HL-60/S4 treated with retinoic acid at 250 ng/mL for 4 days and 3 days (cell line): ENCODE data around the gene ZIC5.

ENCODE experiments used
- in situ Hi-C: fragments of 300-500 bp; cut with MboI; formaldehyde crosslinking; loops from 2 replicates; pipeline ENCODE4 v1.7.0; 2022; ENCODE audit warnings: low sequenced_read_pairs

ZIC5 gene

DNA sequence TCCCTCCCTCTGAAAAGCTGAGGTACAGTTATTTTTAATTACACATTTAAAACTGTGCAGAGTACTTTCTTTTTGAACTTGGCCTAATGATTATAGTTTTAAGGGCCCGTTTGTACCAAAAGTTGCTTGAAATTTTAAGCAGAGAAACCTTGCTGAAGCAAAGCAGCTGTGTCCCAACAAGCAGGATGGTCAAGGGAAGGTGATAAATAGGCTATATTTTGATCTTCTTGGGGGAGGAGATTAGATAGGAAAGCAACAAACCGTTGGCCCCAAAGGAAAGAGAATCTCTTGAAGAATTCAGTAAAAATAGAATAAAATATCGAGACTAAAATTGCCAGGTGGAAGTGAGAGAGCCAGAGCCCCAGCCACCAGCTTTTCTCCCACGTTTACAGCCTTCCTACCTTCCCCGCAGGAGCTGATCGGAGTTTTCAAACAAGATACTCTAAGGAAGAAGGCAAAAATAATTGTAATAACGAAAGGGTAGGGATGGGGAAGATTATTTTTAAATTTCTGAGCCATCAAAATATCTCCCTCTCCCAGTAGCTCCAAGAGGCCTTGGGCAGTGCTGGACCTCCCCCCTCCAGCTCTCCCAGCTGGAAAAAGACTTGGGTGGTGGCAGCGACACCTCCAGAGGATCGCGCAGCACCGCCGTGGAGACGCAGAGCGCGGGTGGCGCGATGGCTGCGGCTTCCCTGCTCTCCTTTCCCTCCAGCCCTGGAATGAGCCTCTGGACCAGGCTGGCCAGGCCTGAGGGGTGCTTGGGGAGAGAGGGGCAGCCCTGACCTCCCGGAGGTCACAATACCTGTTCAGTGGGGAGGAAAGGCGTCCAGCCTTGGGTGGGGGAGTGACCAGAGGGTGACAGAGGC is 15.8 kb upstream of the ZIC5 start:
- in situ Hi-C loops, result no loop called here

- in situ Hi-C loops, result no loop called here
Observed at GRCh38 chr13:99986741-99987140, 15.2 kb upstream of the ZIC5 start.

- in situ Hi-C loops, result no loop called here
Observed at GRCh38 chr13:99985886-99986527, 14.4 kb upstream of the ZIC5 start.

- in situ Hi-C loops, result no loop called here
Observed at GRCh38 chr13:99985241-99985874, 13.8 kb upstream of the ZIC5 start.

DNA sequence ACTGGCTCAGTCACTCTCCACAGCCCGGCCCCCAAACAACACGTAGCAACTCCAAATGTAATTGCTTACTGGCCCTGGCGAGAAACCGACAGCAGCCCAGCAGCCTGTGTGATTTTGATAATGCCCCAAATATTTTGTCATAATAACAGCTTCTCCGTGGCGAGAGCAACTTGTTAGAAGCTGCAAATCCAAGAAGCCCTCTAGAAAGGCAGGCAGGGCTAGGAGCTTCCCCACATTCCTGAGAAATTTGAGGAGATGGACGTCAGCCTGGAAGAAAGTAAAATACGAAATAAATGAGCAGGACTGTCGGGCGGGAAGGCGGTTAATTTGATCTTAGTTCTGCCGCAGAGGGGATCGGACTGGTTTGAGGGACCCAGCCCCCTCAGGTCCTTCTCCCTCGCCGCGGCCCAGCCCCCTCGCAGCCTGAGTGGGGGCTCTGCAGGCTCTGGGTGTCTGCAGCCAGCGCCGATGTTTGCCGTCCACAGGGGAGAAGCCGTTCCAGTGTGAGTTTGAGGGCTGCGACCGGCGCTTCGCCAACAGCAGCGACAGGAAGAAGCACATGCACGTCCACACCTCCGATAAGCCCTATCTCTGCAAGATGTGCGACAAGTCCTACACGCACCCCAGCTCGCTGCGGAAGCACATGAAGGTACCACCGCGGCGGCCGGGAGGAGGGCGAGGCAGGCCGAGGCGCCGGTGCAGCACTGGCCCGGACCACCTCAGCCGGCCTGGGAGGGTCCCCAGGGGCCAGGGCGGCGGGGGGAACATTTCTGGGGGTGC is 13.1 kb upstream of the ZIC5 start:
- in situ Hi-C loops, result no loop called here

DNA sequence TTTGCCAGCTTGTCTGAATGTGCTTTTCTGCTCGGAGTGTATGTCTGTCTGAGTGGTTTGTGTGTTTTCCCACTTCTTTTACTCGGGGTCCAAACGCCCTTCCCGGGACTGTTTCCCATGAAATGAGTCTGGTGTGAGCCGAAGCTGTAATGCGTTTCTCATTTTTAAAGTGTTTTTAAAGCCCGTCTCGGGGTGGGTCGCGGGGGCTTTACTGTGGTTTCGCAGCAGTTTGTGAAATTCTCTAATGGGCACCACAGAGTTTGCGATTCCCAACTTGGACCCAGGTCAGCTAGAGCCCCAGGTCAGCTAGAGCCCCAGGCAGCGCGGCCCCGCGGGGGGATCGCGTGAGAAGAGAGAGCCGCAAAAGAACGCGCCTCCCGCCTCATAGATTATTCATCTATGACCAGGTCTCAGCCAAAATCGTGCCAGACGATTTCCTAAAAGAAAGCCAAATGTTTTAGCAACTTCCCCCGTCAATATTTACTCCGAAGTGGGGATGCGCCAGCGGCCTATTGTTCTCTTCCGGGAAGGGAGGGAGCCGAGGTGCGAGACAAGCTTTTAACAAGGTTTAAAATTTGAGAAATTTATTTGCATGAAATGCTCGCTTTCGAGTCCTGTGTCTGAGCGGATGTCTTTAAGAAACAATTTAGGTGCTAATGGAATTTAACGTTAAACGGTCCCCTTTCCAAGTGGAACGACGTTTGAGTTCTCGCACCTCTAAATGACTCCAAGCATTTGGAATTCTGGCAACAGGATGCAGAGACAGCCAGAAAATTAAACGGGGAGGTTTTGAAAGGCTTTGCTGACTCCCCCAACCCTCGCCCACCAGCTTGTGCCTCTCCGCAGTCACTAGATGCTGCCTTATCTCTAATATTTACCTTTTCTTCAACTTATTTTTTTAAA is 12.2 kb upstream of the ZIC5 start:
- in situ Hi-C loops, result no loop called here

DNA sequence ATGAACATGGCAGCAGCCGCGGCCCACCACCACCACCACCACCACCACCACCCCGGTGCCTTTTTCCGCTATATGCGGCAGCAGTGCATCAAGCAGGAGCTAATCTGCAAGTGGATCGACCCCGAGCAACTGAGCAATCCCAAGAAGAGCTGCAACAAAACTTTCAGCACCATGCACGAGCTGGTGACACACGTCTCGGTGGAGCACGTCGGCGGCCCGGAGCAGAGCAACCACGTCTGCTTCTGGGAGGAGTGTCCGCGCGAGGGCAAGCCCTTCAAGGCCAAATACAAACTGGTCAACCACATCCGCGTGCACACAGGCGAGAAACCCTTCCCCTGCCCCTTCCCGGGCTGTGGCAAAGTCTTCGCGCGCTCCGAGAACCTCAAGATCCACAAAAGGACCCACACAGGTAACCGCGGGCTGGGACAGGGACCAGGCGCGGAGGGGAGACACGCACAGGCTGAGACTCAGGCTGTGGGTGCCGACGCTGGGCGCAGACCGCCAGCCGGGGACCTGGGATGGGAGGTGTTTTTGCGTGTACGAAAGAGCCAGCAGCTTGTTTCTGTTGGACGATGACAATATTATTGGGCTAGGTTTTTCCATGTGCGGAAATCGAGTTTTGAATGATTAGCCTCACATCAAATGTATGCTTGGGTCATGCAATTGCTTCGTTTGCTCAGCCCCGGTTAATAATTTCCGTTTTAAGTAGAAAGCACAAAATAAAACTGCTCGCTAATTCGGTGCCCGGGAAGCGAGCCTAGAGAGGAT is 11.3 kb upstream of the ZIC5 start:
- in situ Hi-C loops, result no loop called here

- in situ Hi-C loops, result no loop called here
Observed at GRCh38 chr13:99982036-99982730, 10.6 kb upstream of the ZIC5 start.

- in situ Hi-C loops, result no loop called here
Observed at GRCh38 chr13:99981735-99982035, 10.1 kb upstream of the ZIC5 start, which contains the start of gene ZIC2. Gene ZIC2 (plus strand): TSS chr13:99981784. CDS start chr13:99982065, 281 bp downstream.

DNA sequence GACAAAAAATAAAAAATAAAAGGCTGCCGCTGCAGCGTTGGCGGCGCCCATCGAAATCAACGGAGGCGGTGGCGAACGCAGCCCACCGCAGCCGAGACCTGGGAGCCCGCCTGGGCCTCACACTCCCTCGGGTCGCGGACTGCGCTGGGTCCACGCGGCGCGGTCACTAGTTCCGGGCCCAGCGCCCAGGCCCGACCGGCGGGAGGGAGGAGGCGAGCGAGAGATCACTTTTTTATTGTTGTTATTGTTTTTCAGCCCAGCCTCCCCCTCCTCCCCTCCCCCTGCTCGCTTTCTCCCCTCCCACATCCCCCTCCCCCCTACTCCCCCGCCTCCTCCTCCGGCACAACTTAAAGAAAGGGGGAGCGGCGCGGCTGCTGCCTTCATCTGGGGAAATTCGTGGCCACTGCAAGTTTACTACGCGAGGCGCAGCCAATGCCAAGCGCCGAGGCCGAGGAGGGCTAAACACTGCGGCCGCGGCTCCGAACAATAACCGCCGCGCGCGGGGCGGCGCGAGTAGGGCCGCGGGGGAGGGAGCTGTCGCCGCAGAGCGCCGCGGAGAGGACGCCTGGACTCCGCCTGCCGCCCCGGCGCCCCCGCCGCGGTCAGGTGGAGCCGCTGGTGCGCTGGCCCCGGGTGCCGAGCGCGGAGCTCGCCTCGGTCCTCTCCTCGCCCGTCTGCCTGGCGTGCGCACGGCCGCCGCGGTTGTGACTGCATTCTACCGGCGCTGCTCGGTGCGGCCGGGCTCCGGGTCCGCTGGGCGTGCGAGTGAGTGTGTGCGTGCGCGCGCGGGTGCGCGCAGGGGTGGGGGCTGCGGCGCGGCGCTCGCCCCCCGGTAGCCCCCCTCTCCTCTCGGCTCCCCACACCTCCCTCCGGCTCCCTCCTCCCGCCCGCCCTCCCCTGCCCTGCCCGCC is 9.5 kb upstream of the ZIC5 start:
- in situ Hi-C loops, result no loop called here

GRCh38 chr13:99980201-99980823 is 8.7 kb upstream of the ZIC5 start:
- in situ Hi-C loops, result no loop called here

- in situ Hi-C loops, result no loop called here
Observed at GRCh38 chr13:99979453-99980200, 8.1 kb upstream of the ZIC5 start.

DNA sequence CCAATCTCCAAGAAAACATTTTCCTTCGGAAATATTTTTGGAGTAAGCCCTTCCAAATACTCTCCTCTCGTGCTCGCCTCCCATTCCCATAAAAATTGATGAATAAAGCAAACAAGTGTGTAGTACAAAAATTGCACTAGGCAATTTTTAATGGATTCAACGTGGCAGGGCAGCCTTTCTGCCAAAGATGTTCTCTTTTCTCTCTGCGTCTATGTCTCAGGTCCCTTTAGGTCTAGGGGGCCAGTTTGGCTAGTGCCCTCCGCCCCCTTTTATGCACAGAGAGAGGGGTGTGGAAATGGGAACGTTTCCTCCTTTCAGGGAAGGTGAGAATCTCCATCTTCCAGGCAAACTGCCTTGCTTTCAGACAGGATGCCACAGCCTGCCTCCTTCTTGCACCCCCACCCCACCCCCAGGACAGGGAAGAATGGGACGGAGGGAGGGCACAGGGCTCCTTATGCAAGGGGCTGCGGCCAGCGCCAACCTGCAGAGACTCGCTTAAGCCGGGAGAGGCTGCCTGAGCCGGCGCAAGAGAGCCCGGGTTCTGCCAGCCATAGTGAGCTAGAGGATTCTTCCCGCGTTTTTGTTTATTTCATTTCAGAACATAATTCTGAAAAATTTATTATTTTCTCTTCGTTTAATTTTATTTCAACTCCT is 7.4 kb upstream of the ZIC5 start:
- in situ Hi-C loops, result no loop called here

GRCh38 chr13:99977912-99978798 is 6.6 kb upstream of the ZIC5 start:
- in situ Hi-C loops, result no loop called here

- in situ Hi-C loops, result no loop called here
Observed at GRCh38 chr13:99977334-99977911, 5.9 kb upstream of the ZIC5 start.
